H1 (cell line): Measurements from ENCODE around the gene MYOM1. TPM values are rescaled to one million over a fixed set of nuclear protein-coding genes. Genes with fewer than 3 reads are reported as not detected.

ENCODE experiments used
- ASH2L ChIP-seq: fragments of 200-600, 300-600 bp; sonication (generic); IDR thresholded peaks from one replicate; pipeline ENCODE4 v1.7.1; 2017; ENCODE audit warnings: low read length
- ATF3 ChIP-seq: IDR thresholded peaks from 2 replicates; pipeline ENCODE4 v1.6.1; 2011; ENCODE audit warnings: low read depth, mild to moderate bottlenecking, low read length; ENCODE audit not compliant: insufficient read depth
- CBX5 ChIP-seq: fragments of 300-800, 300-1000 bp; sonication (generic); IDR thresholded peaks from 2 replicates; pipeline ENCODE4 v1.7.1; 2016; ENCODE audit warnings: antibody characterized with exemption, low read length, low read depth
- CEBPB ChIP-seq: IDR thresholded peaks from 2 replicates; pipeline ENCODE4 v1.6.1; 2012; ENCODE audit warnings: low read depth, low read length
- CTCF ChIP-seq, 3 experiments: IDR thresholded peaks; 1 replicate in 2 of 3; 2 replicates in 1 of 3; pipeline versions ENCODE4 v1.5.1 to v1.6.1; 2011; ENCODE audit warnings: low read length in 3 of 3, mild to moderate bottlenecking in 3 of 3, inconsistent platforms in 2 of 3, low read depth in 1 of 3, moderate library complexity in 1 of 3; ENCODE audit not compliant: insufficient read depth in 1 of 3; ENCODE audit errors: control extremely low read depth in 1 of 3
- EP300 ChIP-seq, 2 experiments: IDR thresholded peaks; 1 replicate in 1 of 2; 2 replicates in 1 of 2; pipeline ENCODE4 v1.6.1; 2011 to 2012; ENCODE audit warnings: low read depth in 2 of 2, low read length in 2 of 2, mild to moderate bottlenecking in 2 of 2, borderline replicate concordance in 1 of 2, inconsistent platforms in 1 of 2, moderate library complexity in 1 of 2
- EZH2 ChIP-seq: fragments of 200-600 bp; sonication (generic); IDR thresholded peaks from 2 replicates; pipeline ENCODE4 v1.7.1; 2012; ENCODE audit warnings: low read depth, mild to moderate bottlenecking, moderate library complexity, low read length, inconsistent platforms; ENCODE audit not compliant: severe bottlenecking
- GABPA ChIP-seq: IDR thresholded peaks from 2 replicates; pipeline ENCODE4 v1.6.1; 2011; ENCODE audit warnings: mild to moderate bottlenecking, low read length, moderate library complexity, borderline replicate concordance; ENCODE audit not compliant: insufficient read depth
- HDAC6 ChIP-seq: IDR thresholded peaks from one replicate; pipeline ENCODE4 v1.7.1; 2012; ENCODE audit warnings: low read depth, mild to moderate bottlenecking, inconsistent platforms, low read length, moderate library complexity
- JUND ChIP-seq: IDR thresholded peaks from 2 replicates; pipeline ENCODE4 v1.6.1; 2011; ENCODE audit warnings: mild to moderate bottlenecking, improper control_type of control experiment, low read length
- KDM1A ChIP-seq: fragments of 200-600, 300-600 bp; sonication (generic); IDR thresholded peaks from 2 replicates; pipeline ENCODE4 v1.7.1; 2016; ENCODE audit warnings: mild to moderate bottlenecking, low read length, borderline replicate concordance
- KDM4A ChIP-seq: IDR thresholded peaks from one replicate; pipeline ENCODE4 v1.7.1; 2012; ENCODE audit warnings: low read depth, mild to moderate bottlenecking, moderate library complexity, low read length, inconsistent platforms; ENCODE audit not compliant: severe bottlenecking
- MAFK ChIP-seq: IDR thresholded peaks from 2 replicates; pipeline ENCODE4 v1.6.1; 2012; ENCODE audit warnings: low read depth, mild to moderate bottlenecking, improper control_type of control experiment, low read length
- POLR2AphosphoS5 ChIP-seq: IDR thresholded peaks from 2 replicates; pipeline ENCODE4 v1.6.1; 2011; ENCODE audit warnings: low read depth, low read length
- SIRT6 ChIP-seq: IDR thresholded peaks from one replicate; pipeline ENCODE4 v1.7.1; 2012; ENCODE audit warnings: low read length, inconsistent platforms
- TAF1 ChIP-seq: IDR thresholded peaks from 2 replicates; pipeline ENCODE4 v1.6.1; 2011; ENCODE audit warnings: mild to moderate bottlenecking, low read depth, low read length
- TBP ChIP-seq: IDR thresholded peaks from 2 replicates; pipeline ENCODE4 v1.6.1; 2011; ENCODE audit warnings: low read depth, low read length, improper control_type of control experiment
- TEAD4 ChIP-seq: IDR thresholded peaks from 2 replicates; pipeline ENCODE4 v1.6.1; 2012; ENCODE audit warnings: low read depth, low read length, inconsistent platforms, mixed read lengths
- polyA plus RNA-seq, 7 experiments: library from polyadenylated mRNA; depleted of rRNA in 3 of 7; stranded (reverse) in 5 of 7; unstranded in 2 of 7; fragments of >200 nt in 5 of 7; fragments of 200-250 nt in 2 of 7; gene quantifications; 1 replicate in 5 of 7; 2 replicates in 1 of 7; 4 replicates in 1 of 7; pipeline versions ENCODE4 v1.2.1 to v1.2.3, GENCODE V29; 2011 to 2013; ENCODE audit warnings: missing spikeins in 2 of 7, mixed read lengths in 2 of 7
- total RNA-seq: library from RNA; stranded (reverse); fragmentation: NEBNext Ultra II Directional; extraction: Animal tissue kit (Norgen Biotek cat#: 25700); gene quantifications from 2 replicates; pipeline ENCODE4 v1.2.1, GENCODE V29; 2021
- TF ChIP-seq, protein P1 (sequence below): IDR thresholded peaks from 2 replicates; pipeline ENCODE4 v1.6.1; 2012; ENCODE audit warnings: low read length, inconsistent platforms

The MYOM1 gene
- total and polyA plus RNA-seq, 2 of the 8 experiments (the other 6 are each of a cell fraction or from before 2014, with no cell fraction given) = 0.06 to 0.32 TPM

- TF ChIP-seq MAFK (no peak), TAF1 (peak; percentile 73), KDM4A (peak; percentile 62), POLR2AphosphoS5 (peak; percentile 79), GABPA (peak; percentile 90), CTCF (IDR thresholded peaks at IDR 0.05; ENCODE audit: control extremely low read depth in 1 of 3, insufficient read depth in 1 of 3, low read depth in 1 of 3, low read length in 3 of 3) (no peak), TBP (peak; percentile 26; the same call in 1 of the 2 replicates), SIRT6 (no peak), CEBPB (no peak), JUND (peak; percentile 92), EZH2 (no peak), TEAD4 (peak; percentile 98), EP300 (IDR thresholded peaks at IDR 0.05; ENCODE audit: borderline replicate concordance in 1 of 2, low read depth in 2 of 2, low read length in 2 of 2) (peak in 1 of 2 experiments; percentile 96; a peak in 2 of 3 replicates), HDAC6 (no peak), ATF3 (no peak), ASH2L (peak; percentile 96), CBX5 (no peak), KDM1A (no peak)
- TF ChIP-seq, protein P1, sequence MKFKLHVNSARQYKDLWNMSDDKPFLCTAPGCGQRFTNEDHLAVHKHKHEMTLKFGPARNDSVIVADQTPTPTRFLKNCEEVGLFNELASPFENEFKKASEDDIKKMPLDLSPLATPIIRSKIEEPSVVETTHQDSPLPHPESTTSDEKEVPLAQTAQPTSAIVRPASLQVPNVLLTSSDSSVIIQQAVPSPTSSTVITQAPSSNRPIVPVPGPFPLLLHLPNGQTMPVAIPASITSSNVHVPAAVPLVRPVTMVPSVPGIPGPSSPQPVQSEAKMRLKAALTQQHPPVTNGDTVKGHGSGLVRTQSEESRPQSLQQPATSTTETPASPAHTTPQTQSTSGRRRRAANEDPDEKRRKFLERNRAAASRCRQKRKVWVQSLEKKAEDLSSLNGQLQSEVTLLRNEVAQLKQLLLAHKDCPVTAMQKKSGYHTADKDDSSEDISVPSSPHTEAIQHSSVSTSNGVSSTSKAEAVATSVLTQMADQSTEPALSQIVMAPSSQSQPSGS = no peak
Observed at GRCh38 chr18:3261373-3262233, 41.8 kb upstream of the MYOM1 start, which contains the start of gene MYL12B (continued).
